ENCODE measurements around the gene HMGN2.

- TF ChIP-seq, protein P1, sequence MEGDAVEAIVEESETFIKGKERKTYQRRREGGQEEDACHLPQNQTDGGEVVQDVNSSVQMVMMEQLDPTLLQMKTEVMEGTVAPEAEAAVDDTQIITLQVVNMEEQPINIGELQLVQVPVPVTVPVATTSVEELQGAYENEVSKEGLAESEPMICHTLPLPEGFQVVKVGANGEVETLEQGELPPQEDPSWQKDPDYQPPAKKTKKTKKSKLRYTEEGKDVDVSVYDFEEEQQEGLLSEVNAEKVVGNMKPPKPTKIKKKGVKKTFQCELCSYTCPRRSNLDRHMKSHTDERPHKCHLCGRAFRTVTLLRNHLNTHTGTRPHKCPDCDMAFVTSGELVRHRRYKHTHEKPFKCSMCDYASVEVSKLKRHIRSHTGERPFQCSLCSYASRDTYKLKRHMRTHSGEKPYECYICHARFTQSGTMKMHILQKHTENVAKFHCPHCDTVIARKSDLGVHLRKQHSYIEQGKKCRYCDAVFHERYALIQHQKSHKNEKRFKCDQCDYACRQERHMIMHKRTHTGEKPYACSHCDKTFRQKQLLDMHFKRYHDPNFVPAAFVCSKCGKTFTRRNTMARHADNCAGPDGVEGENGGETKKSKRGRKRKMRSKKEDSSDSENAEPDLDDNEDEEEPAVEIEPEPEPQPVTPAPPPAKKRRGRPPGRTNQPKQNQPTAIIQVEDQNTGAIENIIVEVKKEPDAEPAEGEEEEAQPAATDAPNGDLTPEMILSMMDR (IDR thresholded peaks at IDR 0.05; ENCODE audit: low read depth, low read length) = no peak
- no peak for TF ChIP-seq EZH2phosphoT487 (IDR thresholded peaks at IDR 0.05; ENCODE audit: low read depth)
These were observed 40.1 kb upstream of the HMGN2 start, which contains the start of gene DHDDS for GRCh38 chr1:26431979-26432695.
